ENCODE results near the gene ISG15.

ISG15 gene

GRCh38 chr1:1023700-1024099 is 10.4 kb downstream of the ISG15 start:
- Histone ChIP-seq H3K27ac (ENCODE audit: poor library complexity, severe bottlenecking) (peak overlapping the region; percentile 96), H3K4me3 (ENCODE audit: severe bottlenecking) (no peak overlapping the region), H3K4me1 (ENCODE audit: insufficient read depth, poor library complexity, severe bottlenecking) (peaks cover 29% of the 10 kb centered on the region), H3K9me3 (ENCODE audit: severe bottlenecking) (no peaks in the 10 kb centered on the region), H3K27me3 (ENCODE audit: insufficient read depth, poor library complexity, severe bottlenecking) (no peaks in the 10 kb centered on the region), H3K36me3 (ENCODE audit: low read depth) (peaks cover 55% of the 10 kb centered on the region)
- no peak for DNase-seq (ENCODE audit: low spot score)
- TF ChIP-seq, protein P1, sequence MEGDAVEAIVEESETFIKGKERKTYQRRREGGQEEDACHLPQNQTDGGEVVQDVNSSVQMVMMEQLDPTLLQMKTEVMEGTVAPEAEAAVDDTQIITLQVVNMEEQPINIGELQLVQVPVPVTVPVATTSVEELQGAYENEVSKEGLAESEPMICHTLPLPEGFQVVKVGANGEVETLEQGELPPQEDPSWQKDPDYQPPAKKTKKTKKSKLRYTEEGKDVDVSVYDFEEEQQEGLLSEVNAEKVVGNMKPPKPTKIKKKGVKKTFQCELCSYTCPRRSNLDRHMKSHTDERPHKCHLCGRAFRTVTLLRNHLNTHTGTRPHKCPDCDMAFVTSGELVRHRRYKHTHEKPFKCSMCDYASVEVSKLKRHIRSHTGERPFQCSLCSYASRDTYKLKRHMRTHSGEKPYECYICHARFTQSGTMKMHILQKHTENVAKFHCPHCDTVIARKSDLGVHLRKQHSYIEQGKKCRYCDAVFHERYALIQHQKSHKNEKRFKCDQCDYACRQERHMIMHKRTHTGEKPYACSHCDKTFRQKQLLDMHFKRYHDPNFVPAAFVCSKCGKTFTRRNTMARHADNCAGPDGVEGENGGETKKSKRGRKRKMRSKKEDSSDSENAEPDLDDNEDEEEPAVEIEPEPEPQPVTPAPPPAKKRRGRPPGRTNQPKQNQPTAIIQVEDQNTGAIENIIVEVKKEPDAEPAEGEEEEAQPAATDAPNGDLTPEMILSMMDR (IDR thresholded peaks at IDR 0.05; ENCODE audit: poor library complexity, severe bottlenecking), result no peak
- no peak for ATAC-seq (ENCODE audit: low read depth)

- H3K27me3 ChIP-seq (ENCODE audit: insufficient read depth, poor library complexity, severe bottlenecking), result no peaks in the 10 kb centered on the region
These were observed 11.0 kb downstream of the ISG15 start for GRCh38 chr1:1024149-1024770.

GRCh38 chr1:1024771-1025699 is 11.7 kb downstream of the ISG15 start:
- Histone ChIP-seq H3K4me1 (ENCODE audit: insufficient read depth, poor library complexity, severe bottlenecking) (peaks cover 29% of the 10 kb centered on the region), H3K36me3 (ENCODE audit: low read depth) (peaks cover 55% of the 10 kb centered on the region), H3K4me3 (ENCODE audit: severe bottlenecking) (peak overlapping the region; percentile 26), H3K27me3 (ENCODE audit: insufficient read depth, poor library complexity, severe bottlenecking) (no peaks in the 10 kb centered on the region), H3K27ac (ENCODE audit: poor library complexity, severe bottlenecking) (peak overlapping the region; percentile 96), H3K9me3 (ENCODE audit: severe bottlenecking) (no peaks in the 10 kb centered on the region)
- TF ChIP-seq, protein P1 (IDR thresholded peaks at IDR 0.05; ENCODE audit: poor library complexity, severe bottlenecking), result no peak
- peak; percentile 69 for ATAC-seq (ENCODE audit: low read depth)
- DNase-seq (ENCODE audit: low spot score), result peak; percentile 93

More at GRCh38 chr1:1024149-1024770, 11.0 kb downstream of the ISG15 start:
- Histone ChIP-seq H3K36me3 (ENCODE audit: low read depth) (peaks cover 55% of the 10 kb centered on the region), H3K9me3 (ENCODE audit: severe bottlenecking) (no peaks in the 10 kb centered on the region), H3K4me1 (ENCODE audit: insufficient read depth, poor library complexity, severe bottlenecking) (peaks cover 29% of the 10 kb centered on the region), H3K4me3 (ENCODE audit: severe bottlenecking) (peak overlapping the region; percentile 26), H3K27ac (ENCODE audit: poor library complexity, severe bottlenecking) (peak overlapping the region; percentile 96)
- ATAC-seq (ENCODE audit: low read depth), result no peak; the same call in 2 of the 3 replicates
- TF ChIP-seq, protein P1 (IDR thresholded peaks at IDR 0.05; ENCODE audit: poor library complexity, severe bottlenecking), result no peak
- DNase-seq (ENCODE audit: low spot score), result no peak

DNA sequence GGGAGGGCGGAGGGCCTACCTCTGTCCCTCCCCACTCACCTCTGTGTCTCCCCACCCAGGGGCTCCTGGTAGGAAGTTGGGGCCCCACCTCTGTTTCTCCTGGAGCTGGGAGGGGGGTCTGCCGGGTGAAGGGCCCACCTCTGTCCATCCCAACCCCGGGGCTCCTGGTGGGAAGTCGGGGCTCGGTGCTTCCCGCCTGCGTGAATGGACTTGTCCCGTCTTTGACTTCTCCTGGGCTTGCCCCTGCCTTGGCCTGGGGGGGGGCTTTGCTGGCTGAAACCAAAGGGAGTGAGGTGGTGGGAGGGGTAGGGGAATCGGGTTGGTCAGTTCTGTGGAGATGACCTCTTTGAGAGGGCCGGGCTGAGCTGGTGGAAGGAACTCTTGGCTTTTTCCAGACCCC is 12.4 kb downstream of the ISG15 start:
- H3K9me3 ChIP-seq (ENCODE audit: severe bottlenecking), result no peaks in the 10 kb centered on the region
- no peaks in the 10 kb centered on the region for H3K27me3 ChIP-seq (ENCODE audit: insufficient read depth, poor library complexity, severe bottlenecking)
- DNase-seq (ENCODE audit: low spot score) (no peak), ATAC-seq (ENCODE audit: low read depth) (no peak)
- peak overlapping the region; percentile 9 for H3K4me3 ChIP-seq (ENCODE audit: severe bottlenecking)
- peaks cover 29% of the 10 kb centered on the region for H3K4me1 ChIP-seq (ENCODE audit: insufficient read depth, poor library complexity, severe bottlenecking)
- H3K27ac ChIP-seq (ENCODE audit: poor library complexity, severe bottlenecking), result peak overlapping the region; percentile 96
- TF ChIP-seq, protein P1 (IDR thresholded peaks at IDR 0.05; ENCODE audit: poor library complexity, severe bottlenecking), result no peak
- H3K36me3 ChIP-seq (ENCODE audit: low read depth), result peaks cover 55% of the 10 kb centered on the region

Measured in RWPE2 (cell line).